HG02610 (cell line): Measurements from ENCODE around the gene GLYATL1.

ENCODE experiments used
- ATAC-seq: cut with Tn5 transposase; IDR thresholded peaks from one replicate; pipeline ENCODE4 v1.9.1; 2021; ENCODE audit warnings: mild to moderate bottlenecking, moderate library complexity; ENCODE audit not compliant: unreplicated experiment

The GLYATL1 gene

GRCh38 chr11:58926251-58926650, 13.0 kb upstream of the GLYATL1 start:
- ATAC-seq = no peak

DNA sequence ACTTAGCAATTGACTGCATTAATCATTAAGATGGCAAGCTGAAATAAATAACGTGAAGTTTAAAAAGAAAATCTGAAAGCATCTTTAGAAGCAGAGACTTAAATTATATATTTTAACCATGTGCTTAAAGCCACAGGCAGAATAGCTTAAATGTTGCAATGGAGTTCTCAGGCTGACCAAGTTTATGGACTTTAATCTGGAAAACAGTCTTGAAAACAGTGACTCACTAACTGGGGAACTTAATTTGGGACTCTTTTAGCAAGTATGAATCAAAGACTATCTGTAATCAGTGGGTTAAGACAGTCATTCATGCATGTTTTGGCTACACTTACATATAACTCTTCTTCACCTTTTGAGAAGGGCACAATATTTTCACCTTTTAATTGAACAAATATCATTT, 12.6 kb upstream of the GLYATL1 start:
- ATAC-seq = no peak

DNA sequence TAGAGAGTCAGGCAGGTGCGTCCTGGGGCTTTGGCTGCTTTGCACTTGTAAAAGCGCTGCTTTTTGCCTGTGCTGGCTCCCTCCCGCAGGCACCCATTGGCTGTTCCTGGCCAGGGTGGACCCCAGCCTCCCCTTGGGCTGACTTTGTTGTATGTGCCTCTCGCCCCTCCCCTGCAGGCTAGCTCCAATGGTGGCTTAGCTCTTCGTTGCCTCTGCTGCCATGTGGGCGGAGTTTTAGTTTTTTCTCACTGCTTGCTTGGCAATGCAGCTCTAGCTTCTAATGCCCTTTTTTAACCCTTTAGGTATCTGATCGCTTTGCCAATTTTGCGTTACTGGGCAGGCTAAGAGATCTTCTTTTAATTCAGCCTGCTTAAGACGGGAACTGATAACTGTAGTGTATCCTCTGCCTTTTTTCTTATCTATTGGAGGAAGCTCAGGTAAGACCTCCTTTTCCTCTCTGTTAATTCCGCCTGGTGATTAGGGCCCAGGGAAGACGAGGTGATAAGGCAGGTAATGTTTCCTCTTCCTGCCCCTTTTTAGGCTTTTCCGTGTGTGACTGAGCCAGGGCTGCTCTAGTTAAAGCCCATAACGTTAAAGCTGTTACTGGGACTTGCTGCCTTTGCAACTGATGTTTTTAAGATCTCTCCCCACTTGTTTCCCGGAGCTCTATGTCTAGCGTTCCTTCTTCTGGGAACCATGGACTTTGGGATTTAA, 11.7 kb upstream of the GLYATL1 start:
- no peak for ATAC-seq

GRCh38 chr11:58928107-58928499, 11.2 kb upstream of the GLYATL1 start:
- ATAC-seq = no peak

GRCh38 chr11:58928691-58929090, 10.6 kb upstream of the GLYATL1 start:
- ATAC-seq = no peak

DNA sequence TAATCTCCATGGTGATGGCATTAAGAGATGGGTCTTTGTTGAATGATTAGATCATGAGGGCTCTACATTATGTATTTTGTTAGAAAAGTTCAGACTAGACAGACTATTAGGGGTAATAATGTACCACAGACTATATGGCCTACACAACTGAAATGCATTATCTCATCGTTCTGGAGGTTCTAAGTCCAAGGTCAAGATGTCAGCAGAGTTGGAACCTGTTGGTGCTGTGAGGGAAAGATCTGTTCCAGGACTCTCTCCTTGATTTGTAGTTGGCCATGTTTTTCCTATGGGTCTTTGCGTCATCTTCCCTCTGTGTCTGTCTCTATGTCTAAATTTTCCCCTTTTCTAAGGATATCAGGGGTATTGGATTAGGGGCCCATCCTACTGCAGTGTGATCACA, 8.4 kb upstream of the GLYATL1 start:
- no peak for ATAC-seq

- no peak for ATAC-seq
These were observed 5.6 kb upstream of the GLYATL1 start for GRCh38 chr11:58933661-58934060.

DNA sequence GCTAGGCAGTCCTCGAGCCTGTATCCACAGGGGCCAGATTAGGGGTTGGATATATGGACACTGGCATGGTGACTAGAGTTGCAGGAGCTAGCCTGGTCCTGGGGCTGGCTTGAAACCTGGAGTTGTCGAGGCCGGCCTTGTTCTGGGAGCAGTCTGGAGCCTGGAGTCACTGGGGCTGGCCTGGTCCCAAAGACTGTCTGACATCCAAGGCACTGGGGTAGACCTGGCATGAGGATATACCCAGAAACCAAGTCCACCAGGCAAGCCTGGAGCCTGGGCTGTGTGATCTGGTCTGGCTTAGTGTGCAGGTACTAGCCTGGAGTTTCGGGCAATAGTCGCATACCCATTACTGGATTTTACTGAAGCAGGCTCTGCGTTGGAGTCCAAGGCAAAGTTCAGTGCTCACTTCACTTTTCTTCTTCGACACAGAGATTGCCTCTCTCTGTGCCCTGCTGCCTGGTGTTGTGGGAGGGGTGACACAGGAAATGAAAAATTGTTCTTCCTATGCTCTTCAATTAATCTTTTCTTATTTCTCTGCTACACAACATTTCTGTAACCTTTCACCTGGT, 4.3 kb upstream of the GLYATL1 start:
- no peak for ATAC-seq

- ATAC-seq = no peak
These were observed 890 bp upstream of the GLYATL1 start for GRCh38 chr11:58938398-58938797.

DNA sequence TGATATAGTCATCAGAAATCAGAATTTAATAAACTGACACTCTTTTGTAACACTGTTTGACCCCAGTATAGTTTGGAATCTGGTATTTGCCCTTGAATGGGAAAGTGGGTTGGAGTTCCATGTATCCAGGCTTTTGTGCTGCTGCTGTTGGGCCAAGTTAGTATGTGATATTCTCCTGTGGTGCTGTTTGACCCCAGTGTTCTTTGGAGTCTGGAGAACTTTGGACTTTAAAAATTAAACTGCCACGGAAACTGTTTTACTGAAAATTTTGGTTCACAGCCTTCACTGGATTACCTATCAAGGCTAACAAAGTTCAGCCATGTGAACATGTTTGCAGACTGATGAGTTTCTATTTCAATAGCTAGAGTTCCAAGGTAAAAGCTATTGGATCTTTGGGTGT, 740 bp downstream of the GLYATL1 start:
- no peak for ATAC-seq

- no peak for ATAC-seq
These were observed 2.5 kb downstream of the GLYATL1 start for GRCh38 chr11:58941838-58942237.

DNA sequence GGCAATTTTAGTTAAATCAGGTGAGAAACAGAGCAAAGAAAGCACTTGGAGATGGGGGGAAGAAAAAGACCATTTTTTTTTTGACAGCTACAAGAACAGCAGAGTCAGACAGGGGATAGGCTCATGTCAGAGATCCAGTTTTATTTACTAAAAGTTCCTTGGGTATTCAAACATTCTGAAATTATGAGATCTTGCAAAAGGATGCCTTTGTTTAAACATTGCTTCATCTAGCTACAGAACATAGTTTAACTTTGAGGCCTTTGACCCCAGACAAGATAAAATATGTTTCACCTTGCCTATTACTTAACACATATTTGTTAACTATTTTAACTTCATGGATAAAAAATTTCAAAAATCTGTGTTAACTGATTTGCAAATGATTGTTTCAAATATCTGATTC, 6.4 kb downstream of the GLYATL1 start:
- ATAC-seq = no peak

DNA sequence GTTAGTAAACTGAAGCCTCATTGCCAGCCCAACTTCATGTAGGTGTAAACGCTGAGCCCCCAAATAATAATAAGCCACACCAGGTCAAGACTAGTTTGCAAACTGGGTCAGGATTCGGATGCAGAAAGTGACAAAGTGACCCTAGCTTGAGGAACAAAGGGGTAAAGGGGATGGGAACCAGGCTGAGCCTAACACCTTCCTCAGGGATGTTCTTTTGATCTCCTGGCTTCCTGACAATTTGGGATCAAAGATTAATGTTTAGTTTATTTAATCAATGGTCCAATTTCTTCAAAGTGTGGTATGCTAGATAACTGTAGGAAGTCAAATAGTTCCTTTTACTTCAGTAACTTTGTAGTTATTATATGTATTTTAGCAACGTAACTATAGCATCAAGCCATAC, 9.9 kb downstream of the GLYATL1 start:
- ATAC-seq = no peak

- ATAC-seq = no peak
These were observed 18.6 kb downstream of the GLYATL1 start for GRCh38 chr11:58957922-58958321.

DNA sequence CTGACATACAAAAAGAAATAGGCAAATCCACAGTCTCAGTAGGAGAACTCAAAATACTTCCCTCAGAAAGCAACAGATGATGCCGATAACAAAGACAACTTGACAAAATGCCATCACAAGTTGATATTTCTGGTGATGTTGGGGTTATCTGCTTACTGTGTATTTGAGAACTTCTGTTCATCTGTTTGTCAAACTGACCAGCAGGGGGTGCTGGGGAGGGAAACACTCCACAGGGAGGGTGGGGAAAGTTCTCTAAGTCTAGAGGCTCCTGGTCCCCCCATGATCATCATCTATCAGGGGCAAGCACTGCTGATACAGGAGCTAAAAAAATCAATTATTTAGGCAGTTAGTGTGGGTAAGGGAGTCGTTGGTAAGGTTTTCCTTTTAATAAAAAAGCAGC, 19.2 kb downstream of the GLYATL1 start:
- no peak for ATAC-seq

DNA sequence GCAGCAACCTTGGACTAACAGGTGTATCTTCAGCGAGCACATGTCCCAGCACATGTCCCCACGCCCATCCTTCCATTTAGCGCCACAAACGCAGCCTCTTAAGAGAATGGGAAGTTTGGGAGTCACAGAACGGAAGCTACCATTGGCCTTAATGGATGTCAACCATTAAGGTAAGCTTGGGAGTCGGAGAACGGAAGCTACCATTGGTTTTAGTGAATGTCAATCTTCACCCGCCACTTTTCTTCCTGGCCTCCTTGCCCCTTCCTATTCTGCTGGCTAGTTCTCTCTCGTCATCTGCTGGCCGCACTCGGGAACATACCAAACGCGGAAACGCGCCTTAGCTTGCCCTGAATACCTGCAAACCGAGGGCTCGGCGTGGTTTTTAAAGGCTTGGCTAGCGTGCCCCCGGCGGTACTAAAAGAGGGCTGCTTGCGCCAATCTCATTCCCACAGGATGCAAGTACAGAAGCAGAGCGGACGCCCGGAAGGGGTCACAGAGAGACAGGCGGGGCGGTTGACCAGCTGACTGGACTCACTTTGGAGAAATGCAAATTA, 24.3 kb downstream of the GLYATL1 start:
- no peak for ATAC-seq

- ATAC-seq = no peak
These were observed 26.1 kb downstream of the GLYATL1 start for GRCh38 chr11:58965246-58965985.

GRCh38 chr11:58968251-58968711, 29.0 kb downstream of the GLYATL1 start:
- no peak for ATAC-seq

- no peak for ATAC-seq
These were observed 38.2 kb downstream of the GLYATL1 start for GRCh38 chr11:58977470-58977869.

DNA sequence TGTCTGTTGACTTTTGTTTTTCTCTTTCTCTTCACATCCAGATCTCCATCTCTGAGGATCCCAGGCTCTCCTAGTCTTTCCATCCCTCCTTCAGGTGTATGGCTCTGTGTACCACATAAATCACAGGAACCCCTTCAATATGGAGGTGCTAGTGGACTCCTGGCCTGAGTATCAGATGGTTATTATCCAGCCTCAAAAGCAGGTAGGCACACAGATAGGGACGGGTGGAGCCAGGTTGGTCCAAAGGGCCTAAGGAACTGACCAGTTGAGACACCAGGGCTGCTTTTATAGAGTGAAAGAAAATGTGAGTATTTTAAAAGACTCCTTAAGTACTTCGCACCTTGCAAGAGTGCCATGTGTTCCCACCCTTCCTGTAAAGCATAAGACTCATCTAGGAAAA, 39.9 kb downstream of the GLYATL1 start:
- ATAC-seq = no peak

DNA sequence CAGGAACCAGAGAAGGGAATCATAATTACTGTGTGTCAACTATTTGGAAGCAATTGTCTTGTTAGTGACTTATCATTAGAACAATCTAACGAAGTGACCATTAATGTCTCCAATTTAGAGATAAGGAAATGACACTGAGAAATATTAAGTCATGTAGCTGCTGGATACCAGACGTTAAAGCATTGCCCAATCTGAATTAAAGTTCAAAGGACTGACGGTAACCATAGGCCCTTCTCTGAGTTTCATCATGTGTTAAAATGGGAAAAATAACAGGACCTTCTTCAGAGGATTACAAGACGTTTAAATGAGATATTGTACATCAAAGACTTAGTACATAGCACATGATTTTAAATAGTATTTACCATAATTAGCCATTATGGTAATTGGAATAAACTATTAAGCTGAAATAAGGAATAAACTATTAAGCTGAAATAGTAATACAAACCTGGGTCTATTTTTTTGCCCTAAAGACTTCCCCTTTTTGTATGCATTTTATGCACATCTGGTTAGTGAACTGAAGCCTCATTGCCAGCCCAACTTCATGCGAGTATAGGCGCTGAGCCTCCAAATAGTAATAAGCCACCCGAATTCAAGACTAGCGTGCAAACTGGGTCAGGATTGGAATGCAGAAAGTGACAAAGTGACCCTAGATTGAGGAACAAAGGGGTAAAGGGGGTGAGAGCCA, 41.0 kb downstream of the GLYATL1 start:
- ATAC-seq = no peak
